AG09319 (cell line): ENCODE results near the gene THSD4.
"Not testable (repeated sequence)": the region's sequence is repeated elsewhere in the genome, so short reads cannot be mapped to it uniquely, and the experiment has no call there.

ENCODE experiments used
- DNase-seq: peaks from one replicate; pipeline ENCODE4 v3.0.0-alpha.2; 2010; ENCODE audit warnings: low read depth; ENCODE audit errors: extremely low read depth
- TF ChIP-seq, protein P1 (sequence below): IDR thresholded peaks from 2 replicates; pipeline ENCODE4 v1.5.1; 2011; ENCODE audit warnings: low read depth, mild to moderate bottlenecking, inconsistent platforms, low read length, moderate library complexity

The THSD4 gene

DNA sequence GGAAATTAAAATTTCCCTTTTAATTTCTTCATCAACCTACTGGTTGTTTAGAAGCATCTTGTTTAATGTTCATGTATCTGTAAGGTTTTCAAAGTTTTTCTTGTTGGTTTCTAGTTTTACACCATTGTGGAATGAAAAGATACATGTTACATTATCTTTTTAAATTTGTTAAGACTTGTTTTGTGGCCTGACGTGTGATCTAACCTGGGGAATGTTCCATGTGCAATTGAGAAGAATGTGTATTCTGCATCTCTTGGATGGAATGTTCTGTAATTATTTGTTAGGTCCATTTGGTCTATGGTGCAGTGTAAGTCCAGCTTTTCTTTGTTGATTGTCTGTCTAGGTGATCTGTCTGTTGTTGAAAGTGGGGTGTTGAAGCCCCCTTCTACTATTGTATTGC, 45.7 kb downstream of the THSD4 start:
- TF ChIP-seq, protein P1, sequence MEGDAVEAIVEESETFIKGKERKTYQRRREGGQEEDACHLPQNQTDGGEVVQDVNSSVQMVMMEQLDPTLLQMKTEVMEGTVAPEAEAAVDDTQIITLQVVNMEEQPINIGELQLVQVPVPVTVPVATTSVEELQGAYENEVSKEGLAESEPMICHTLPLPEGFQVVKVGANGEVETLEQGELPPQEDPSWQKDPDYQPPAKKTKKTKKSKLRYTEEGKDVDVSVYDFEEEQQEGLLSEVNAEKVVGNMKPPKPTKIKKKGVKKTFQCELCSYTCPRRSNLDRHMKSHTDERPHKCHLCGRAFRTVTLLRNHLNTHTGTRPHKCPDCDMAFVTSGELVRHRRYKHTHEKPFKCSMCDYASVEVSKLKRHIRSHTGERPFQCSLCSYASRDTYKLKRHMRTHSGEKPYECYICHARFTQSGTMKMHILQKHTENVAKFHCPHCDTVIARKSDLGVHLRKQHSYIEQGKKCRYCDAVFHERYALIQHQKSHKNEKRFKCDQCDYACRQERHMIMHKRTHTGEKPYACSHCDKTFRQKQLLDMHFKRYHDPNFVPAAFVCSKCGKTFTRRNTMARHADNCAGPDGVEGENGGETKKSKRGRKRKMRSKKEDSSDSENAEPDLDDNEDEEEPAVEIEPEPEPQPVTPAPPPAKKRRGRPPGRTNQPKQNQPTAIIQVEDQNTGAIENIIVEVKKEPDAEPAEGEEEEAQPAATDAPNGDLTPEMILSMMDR = no peak

DNA sequence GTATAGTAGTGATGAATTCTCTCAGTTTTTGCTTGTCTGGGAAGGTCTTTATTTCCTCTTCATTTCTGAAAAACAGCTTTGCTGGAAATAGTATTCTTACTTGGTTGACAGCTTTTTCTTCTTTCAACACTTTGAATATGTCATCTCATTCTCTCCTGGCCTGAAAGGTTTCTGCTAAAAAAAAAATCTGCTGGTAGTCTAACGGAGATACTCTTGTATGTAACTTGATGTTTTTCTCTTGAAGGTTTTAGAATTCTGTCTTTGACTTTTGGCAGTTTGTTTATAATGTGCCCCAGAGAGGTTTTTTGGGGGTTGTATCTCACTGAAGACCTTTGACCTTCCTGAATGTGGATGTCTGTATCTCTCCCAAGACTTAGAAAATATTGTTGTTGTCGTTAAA, 47.0 kb downstream of the THSD4 start:
- TF ChIP-seq, protein P1 = no peak
- DNase-seq = no peak

More for the DNA sequence above, 45.7 kb downstream of the THSD4 start:
- DNase-seq = no peak

DNA sequence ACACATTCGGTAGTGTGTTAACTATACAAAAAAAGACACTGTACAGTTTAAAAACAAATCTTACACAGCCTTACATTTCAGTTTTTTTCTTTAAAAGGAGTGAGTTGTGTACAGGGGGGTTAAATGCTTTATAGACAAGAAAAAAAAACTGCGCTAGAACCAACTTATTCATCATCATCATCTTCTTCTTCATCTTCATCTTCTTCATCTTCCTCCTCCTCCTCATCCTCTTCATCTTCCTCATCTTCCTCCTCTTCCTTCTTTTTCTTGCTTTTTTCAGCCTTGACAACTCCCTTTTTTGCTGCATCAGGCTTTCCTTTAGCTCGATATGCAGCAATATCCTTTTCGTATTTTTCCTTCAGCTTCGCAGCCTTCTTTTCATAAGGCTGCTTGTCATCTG, 49.3 kb downstream of the THSD4 start:
- not testable (repeated sequence) for DNase-seq

DNA sequence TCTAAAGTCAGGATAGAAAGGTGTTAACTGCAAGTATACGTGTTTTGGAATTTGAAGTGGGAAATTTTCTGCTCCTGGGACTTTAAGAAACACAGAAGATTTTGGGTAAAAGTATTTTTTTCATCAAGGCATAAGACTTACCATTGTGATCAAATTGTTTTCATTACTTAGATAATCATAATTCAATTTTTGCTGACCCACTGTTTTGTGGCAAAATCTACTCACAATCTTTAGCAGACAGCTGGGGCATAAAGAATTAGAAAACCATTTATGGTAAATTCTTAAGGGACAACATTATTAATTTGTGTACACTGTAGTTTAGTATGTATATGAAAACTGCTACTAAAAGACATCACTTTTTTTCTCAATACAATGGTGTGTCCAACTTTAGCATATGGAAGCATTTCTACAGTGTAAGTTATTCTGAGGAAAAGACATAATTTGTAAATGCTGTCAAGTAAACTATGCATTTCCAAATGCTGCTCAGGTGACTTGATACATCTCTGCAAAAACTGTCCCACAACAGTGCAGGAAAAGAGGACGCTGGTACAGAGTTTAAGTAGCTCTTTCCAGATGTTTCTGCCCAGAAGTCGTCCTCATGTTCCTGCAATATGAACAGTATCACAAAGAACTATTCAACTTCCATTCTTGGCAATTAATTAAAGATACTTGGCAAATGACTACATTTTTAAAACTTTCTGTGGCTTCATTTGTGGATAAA, 52.3 kb downstream of the THSD4 start:
- TF ChIP-seq, protein P1 = no peak
- no peak for DNase-seq

DNA sequence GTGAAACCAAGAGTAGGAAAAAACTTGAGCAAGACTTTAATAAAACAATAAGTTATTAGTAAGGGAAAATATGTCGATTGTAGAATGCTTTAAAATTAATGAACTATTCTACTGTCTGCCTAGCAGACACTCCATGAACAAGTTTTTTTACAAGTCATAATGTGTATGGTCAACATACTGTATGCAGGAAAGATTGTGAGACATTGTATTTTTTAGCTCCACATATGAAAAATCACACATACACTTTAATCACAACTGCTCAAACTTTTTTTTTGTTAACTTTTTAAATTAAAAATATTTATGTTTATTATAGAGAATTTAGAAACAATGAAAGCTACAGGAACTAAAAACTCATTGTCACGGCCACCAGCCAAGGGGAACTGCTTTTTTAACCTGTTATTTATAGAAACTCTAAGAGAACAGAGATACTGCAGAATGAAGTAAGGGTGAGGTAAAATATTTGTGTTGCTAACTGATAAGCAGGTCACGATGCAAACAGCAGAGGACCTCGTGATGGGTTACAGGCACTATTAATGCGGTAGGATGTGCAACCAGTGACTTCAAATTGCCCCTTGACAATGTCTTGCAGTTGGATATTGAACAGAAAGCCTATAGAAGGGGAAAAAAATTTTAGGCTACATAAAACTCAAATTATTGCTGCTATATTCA, 53.0 kb downstream of the THSD4 start:
- no peak for DNase-seq
- TF ChIP-seq, protein P1 = no peak

DNA sequence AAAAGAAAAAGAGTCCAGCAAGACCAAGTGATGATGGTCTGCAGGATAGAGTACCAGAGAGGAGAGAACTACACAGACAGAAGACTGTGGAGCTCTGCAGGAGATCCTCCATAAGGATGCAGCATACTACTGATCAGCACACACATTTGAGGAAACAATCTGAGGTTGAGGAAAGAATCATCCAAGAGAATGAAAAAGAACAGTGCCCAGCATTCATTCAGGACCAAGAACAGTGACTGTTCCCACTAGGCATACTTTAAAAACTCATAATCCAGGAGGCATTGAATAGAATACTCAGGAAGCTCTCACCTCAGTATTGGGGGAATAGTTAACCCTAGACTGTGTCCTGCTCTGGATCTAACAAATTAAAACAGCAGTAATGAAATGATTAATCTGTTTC, 54.9 kb downstream of the THSD4 start:
- no peak for DNase-seq
- TF ChIP-seq, protein P1 = no peak

DNA sequence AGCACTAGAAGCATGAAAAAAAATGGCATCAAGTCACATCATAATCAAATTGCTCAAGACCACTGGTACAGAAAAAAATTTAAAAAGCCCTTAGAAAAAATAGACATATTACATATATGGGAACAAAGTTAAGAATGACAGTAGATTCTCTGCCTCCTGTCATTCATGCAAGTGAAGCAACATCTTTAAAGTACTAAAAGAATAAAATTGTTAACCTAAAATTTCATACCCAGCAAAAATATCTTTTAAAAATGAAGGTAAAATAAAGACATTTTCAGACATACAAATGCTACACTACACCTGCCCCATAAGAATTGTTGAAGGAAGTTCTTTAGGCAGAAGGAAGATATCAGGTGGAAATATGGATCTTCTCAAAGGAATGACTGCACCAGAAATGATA, 55.9 kb downstream of the THSD4 start:
- TF ChIP-seq, protein P1 = no peak
- DNase-seq = no peak

DNA sequence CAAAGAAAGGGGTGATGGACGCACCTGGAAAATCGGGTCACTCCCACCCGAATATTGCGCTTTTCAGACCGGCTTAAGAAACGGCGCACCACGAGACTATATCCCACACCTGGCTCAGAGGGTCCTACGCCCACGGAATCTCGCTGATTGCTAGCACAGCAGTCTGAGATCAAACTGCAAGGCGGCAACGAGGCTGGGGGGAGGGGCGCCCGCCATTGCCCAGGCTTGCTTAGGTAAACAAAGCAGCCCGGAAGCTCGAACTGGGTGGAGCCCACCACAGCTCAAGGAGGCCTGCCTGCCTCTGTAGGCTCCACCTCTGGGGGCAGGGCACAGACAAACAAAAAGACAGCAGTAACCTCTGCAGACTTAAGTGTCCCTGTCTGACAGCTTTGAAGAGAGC, 59.1 kb downstream of the THSD4 start:
- DNase-seq = not testable (repeated sequence)
